Activated effector memory CD4-positive, alpha-beta T cell treated with anti-CD3 and anti-CD28 coated beads, Interleukin-2, amount 50 U/mL, for 16 hours (primary cell): ENCODE results near the gene APC2.
"Not testable (repeated sequence)": the region's sequence is repeated elsewhere in the genome, so short reads cannot be mapped to it uniquely, and the experiment has no call there.

Source experiments
- DNase-seq: peaks from one replicate; pipeline ENCODE4 v3.0.0-alpha.2; 2020

The APC2 gene

DNA sequence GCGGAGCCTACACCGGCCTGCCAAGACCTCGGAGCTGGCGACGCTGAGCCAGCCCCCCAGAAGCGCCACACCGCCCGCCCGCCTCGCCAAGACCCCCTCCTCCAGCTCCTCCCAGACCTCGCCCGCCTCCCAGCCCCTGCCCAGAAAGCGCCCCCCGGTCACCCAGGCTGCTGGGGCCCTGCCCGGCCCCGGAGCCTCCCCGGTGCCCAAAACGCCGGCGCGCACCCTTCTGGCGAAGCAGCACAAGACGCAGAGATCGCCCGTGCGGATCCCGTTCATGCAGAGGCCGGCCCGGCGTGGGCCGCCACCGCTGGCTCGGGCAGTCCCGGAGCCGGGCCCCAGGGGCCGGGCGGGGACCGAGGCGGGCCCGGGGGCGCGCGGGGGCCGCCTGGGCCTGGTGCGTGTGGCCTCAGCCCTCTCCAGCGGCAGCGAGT is 18.9 kb downstream of the APC2 start:
- DNase-seq = peak; percentile 76

DNA sequence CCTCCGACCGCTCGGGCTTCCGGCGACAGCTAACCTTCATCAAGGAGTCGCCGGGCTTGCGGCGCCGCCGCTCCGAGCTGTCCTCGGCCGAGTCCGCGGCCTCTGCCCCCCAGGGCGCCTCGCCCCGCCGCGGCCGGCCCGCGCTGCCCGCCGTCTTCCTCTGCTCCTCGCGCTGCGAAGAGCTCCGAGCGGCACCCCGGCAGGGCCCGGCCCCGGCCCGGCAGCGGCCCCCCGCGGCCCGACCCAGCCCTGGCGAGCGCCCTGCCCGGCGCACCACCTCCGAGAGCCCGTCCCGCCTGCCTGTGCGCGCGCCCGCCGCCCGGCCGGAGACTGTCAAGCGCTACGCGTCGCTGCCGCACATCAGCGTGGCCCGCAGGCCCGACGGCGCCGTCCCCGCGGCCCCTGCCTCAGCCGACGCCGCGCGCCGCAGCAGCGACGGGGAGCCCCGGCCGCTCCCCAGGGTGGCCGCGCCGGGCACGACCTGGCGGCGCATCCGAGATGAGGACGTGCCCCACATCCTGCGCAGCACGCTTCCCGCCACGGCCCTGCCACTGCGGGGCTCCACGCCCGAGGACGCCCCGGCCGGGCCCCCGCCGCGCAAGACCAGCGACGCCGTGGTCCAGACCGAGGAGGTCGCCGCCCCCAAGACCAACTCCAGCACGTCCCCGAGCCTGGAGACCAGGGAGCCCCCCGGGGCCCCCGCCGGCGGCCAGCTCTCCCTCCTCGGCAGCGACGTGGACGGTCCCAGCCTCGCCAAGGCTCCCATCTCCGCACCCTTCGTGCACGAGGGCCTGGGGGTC is 19.5 kb downstream of the APC2 start:
- DNase-seq = peak; percentile 74

DNA sequence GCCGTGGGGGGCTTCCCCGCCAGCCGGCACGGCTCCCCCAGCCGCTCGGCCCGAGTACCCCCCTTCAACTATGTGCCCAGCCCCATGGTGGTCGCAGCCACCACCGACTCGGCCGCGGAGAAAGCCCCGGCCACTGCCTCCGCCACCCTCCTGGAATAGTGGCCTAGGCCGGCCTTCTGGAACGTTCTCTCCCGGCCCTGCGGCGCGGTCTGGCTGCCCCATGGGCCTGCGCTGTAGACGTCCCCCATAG is 20.1 kb downstream of the APC2 start:
- DNase-seq = no peak

DNA sequence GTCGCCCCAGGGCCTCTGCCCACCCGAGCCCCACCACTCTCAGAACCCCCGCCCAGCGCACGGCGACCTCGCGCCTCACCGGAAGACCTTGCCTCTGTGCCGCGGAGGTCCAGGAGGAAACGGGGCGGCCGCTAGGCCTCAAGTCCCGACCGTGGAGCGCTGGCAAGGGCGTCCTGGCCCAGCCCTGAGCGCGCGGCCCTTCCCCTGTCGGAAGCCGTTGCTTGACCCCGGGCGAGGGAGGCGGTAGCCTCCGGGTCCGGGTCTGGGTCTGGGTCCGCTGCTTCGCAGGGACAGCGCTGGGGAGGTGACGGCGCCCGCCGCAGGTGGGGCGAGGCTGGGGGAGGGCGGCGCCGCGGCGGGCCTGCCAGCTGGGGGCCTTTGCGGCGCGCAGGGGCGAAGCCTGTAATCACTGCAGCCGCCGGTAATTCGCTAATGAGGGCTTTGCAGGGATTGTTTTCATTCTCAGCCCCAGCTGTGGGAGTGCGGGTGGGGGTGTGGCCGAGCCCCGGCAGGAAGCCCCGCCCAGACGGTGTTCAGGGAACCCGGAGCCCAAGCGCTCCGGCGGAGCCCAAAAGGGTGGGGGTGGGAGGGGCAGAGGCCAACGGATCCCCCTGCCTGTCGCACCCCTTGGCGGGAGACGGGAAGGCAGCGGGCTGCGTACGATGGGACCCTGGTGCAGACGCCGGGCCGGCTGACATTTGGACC is 20.5 kb downstream of the APC2 start:
- DNase-seq = peak; percentile 91

DNA sequence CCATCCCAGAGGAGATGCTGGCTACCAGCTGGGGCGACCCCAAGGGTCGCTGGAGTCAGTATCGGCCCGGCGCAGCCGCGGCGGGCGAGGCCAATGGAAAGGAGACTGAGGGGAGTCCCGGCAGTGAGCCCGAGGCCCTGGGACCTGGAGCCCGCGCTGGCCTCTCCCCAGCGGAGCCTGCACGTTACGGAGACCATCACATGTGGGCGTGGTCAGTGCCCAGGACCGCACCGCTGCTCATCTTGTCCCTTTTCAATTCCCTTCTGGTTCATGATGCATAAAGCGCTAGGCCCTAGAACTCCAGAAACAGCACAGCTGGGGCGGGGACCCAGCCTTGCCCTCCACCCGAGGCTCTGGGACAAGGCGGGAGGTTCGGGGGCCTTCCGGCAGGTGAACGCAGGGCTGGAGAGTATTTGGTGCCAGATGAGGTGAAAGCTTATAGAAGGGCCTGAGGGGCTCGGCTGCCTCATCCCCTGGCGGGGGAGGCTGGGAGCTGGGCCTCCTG is 21.1 kb downstream of the APC2 start:
- no peak for DNase-seq

DNA sequence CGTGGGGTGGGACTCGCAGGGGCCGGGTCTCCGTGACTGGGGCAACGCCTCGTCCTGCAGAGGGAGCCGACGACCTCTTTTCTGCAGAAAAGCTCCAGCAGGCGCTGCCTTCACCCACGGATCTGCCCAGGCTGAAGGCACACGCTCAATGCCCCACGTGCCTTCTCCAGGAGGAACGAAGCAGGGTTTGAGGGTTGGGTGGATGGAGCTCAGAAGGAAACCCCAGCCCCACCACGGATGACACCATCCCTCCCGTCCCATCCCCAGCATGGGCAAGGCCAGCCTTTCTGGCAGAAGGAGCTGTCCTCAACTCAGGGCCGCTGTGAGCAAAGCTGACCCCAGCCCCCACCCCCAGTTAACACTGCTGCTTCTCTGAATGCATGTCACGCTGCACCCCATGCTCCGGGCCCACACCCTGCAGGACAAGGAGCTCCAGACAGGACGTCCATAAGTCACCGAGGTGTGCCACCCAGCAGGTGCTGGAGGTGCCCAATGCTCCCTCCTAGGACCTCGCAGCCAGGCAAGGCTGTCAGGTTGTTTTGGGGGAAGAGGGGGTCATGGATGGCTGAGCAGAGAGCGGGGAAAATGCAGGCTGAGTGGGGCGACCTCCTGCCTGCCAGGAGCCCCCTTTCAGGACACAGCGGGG is 21.7 kb downstream of the APC2 start:
- no peak for DNase-seq

DNA sequence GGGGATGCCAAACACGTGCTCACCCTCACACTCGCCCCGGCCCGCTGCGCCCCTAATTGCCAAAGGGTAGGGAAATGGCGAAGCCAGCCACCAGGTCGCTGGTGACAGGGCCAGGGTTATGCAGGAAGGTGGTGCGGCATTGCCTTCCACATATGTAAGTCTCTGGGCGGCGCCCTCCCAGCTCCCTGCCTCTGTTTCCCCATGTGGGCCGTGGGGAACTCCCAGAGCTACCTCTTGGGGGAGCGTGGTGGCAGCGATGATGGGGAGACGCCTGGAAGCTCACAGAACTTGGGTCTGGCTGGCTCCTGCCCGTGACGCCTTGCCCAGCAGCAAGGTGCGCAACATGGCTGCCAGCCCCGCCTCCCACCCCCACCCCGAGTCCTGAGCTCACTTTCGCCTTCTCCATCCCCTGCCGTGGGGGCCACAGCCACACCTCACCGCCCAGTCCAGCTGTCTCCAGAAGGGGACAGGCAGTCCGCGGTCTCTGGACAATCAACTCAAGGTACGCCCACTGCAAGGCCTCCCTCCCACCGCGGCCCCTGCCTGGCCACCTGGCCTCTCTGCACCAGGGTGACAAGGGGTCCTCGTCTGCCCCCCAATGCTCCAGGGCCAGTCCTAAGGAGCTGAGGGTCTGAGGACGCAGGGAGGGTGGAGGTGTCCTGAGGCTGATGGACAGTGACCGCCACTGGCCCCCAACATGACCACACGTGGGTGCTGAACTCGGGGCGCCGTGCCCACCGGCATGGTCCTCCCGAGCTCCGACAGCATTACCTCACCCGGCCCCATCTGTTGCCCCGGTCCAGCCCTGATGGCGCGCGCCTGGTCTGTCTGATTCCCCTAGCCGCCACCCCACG is 22.5 kb downstream of the APC2 start:
- DNase-seq = no peak

DNA sequence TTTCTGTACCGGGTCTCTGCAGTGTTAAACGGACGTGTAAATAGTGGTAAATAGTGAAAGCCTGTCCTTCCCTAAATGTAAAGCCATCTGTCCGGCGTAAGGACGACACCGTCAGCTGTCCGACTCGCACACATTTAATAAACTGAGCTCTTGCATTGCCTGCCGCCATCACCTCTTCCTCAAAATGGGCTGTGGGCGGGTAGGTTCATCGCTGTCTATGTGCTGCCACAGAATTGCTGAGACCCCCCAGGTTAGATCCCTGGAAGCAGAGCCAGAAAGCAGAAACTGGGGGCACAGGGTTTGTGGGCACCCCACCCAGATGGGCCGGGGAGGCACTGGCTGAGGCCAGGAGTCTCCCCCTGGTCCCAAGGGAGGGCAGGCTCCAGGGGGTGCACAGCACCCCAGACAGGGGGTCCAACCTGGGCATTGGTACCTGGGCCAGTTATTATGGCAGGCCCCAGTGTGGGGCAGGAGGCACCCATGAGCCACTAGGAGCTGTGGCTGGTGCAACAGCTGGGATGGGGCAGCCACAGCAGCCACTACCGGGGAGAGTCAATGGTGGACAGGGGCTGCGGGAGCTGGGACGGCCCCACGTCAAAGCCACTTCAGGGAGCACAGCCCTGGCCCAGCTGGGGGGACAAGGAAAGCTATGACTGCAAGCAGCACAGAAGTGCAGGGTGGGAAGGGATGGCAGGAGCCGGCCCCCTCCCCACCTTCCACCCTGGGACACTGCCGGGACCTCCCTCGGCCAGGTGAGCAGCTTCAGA is 23.3 kb downstream of the APC2 start:
- DNase-seq = no peak

DNA sequence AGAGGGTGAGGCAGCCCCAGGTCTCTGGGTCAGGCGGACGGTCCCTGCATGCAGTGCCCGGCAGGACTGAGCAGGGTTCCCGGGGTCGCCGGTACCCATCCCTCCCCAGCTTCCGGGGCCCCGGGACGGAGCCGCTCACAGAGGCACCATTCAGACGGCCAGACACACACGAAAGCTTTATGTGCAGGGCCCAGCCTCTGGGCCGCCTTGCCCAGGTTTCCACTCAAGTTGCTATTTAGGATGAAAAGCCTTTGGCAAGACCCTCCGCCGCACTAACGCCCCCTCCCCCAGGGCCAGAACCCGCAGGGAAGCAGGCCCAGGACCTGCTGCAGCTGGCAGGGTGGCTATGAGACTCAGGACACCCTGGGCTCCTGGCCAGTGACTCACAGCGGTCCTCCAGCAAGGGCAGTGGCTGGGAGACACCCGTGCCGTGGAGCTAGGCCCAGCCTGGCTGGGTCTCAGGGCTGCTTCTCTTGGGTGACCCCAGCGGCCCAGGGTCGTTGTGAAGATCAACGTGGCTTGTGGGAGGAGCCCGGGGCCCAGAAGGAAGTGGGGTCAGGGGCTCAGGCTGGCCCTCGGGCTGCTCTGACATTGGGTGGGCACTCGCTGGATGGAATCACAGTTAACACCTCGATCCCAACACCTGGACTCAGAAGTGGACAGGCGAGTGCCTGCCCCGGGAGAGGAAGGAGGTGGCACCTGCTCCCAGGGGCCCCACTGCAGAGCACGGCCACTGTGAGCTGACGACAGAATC is 24.3 kb downstream of the APC2 start:
- DNase-seq = no peak

DNA sequence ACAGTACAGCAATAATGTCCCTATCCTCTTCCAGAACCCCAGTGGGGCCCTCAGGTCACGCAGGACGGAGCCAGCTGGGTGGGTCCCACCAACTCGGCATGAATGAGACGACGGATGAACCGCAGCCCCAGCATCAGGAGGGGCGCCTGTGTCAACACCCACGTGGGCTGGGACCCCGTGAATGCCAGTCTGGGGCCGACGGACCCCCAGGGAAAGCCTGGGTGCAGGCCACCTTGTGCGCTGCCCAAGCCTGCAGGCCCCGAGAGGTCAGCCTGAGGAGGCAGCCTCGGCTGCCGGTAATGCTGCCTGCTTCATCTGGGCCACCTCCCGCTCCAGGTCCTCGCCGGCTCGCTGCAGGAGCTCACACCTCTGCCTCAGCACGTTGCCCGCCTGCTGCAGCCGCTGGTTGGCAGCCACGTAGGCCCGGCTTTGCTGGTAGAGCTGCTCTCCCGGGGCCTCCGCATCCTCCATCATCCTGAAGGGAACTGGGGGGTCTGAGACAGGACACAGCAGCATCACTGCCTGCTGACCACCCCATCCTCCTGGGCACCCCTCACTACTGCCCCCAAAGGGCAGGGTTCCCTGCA is 24.9 kb downstream of the APC2 start:
- no peak for DNase-seq

DNA sequence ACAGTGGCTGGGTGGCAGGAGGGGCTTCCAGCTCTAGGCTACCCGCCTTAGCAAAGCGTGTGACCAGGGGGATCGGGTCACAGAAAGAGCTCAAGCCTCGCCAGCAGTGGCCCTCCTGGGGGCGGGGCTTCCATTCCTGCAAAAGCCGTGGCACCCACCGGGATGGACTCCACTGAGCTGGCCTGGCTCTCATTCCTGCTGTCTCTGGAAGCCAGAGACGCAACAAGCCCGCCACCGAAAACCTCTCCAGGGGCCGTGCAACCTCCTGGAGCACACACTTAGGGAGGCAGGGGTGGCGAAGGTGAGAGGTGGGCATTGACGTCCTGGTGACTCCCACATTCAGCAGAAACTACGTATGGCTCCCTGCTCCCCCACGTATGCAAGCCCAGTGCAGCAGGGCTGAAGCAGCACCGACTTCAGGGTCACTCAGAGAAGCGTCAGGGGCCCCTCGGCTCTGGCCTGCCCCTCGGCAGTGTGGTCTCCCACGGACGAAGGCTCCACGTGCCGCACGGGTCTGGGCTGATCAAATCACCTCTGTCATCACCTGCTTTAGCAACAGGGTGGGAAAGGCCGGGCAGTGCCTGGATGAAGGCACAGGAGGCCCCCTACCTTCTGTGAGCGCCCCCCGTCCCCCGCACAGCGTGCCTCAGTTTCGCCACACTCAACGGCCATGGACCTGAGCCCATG is 26.0 kb downstream of the APC2 start:
- no peak for DNase-seq

DNA sequence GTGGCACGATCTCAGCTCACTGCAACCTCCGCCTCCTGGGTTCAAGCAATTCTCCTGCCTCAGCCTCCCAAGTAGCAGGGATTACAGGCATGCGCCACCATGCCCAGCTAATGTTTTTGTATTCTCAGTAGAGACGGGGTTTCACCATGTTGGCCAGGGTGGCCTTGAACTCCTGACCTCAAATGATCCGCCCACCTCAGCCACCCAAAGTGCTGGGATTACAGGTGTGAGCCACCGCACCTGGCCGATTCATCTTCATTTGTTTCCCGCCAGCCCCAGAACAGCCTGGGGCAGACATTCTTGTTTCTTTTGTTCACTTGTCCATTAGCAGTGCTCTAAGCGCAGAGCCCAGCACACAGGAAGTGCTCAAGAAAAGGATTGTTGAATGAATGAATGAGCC is 27.1 kb downstream of the APC2 start:
- not testable (repeated sequence) for DNase-seq

DNA sequence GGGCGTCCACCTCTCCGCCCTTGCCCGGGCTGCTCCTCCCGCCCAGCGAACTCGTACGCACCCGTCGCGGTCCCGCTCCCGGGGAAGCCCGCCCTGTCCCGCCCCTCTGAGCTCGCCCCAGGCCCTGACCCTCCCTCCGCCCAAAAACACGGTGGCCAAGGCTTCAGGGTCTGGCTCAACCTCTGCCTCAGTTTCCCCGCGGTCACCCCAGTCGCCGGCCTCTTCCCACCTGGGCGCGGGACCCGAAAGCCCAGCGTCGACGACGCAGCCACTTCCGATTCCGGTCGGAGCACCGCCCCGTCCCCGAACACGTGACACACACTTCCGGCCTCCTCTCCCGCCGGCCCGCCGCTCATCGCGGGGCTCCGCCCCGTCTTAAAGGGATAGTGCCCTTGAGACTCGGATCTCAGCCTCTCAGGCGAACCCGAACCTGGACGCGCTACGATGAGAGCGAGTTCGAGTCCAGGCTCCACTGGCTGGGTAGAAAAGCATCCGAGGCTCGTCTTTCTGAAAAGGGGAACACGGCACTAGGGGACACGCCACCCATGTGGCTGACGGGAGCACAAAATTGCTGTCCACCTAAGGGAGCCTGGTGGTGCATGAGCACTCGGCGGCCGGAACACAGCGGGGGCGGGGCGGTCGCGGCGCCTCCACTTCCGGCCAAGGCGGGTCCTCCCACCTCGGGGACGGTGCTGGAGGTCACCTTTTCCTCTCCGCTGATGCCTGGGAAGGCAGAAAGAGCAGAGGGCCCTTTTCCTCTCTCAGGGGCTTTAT is 29.2 kb downstream of the APC2 start, which contains the start of gene C19orf25:
C19orf25 (minus strand) TSS at position 282 of the 774 bp plus-strand sequence. CDS start 312 bp downstream, outside the sequence.
- peak; percentile 97 for DNase-seq

DNA sequence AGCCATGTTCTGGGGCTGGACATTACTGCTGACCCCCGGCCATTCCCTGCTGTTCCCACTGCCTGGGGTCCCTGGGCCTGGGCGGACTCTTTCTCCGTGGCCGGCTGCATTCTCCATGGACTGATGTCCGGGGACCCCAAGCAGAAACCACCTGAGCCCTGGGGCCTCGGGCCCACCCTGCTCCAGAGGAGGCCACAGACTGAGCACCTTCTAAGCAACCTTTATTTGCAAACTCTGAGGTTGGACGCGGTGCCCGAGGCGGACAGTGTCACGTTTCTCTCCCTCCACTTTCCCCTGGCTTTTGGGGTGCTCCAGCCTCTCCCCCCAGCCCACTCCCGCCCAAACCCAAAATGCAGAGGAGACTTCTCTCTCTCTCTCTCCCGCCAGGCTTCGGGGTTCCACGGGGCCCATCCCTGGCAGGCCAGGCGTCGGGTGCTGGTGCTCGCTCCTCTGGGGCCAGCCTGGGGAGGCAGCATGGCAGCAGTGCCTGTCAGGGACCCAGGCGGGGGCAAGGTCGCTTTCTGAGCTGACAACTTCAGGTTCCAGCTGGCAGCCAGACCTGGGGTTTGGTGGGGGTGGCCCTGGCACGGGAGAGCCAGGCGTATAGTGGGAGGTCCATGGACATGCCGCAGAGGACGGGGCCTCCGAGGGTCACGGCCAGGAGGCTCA is 31.4 kb downstream of the APC2 start:
- peak; percentile 62 for DNase-seq

DNA sequence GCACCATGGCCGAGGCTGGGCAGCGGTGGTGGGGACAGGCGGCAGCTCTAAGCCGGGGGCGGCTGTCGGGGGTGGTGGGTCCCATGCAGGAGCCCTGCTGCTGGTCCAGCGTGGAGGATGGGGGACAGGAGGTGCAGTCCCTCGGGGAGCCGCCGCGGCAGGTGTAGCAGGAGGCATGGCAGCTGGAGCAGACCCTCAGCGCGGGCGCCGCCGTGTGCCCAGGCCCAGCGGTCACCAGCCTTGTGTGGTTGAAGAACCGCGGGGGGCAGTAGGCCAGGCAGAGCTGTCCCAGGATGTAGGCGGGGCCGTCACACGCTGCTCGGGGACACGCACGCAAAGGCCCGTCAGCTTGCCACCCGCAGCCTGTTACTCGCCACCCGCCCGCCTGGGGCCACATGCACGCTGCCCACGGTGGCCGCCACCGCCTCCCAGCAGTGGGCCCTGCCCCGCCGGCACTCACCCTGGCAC is 32.0 kb downstream of the APC2 start:
- DNase-seq = peak; percentile 61

DNA sequence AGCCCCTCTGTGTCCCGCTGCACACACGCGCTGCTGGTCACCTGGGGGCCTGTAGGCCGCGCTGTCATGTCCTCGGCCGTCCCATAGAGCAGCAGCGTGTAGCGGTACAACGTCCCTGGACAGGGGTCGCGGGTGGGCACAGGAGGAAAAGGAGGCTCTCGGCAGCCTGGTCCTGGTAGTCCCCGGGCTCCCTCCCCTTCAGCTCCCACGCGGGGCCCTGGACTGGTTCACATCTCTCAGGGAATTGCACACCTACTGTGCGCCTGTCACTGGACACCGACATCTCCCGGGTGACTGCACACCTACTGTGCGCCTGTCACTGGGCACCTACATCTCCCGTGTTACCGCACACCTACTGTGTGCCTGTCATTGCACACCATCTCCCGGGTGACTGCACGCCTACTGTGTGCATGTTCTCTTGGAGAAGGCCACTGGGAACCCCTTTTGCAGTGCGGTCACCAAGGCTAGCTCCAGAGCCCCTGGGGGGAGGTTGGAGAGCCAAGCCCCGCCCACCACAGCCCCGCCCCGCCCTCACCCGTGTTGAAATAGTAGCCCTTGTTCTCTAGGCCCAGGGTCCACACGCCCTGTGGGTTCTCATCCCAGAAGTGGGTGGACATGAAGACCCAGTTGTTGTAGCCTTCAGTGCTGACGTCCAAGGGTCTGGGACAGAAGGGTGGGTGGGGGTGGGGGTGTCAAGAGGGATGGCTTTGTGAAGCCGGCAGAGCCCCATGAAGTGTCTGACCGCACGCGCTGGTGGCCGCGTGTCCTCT is 32.6 kb downstream of the APC2 start:
- DNase-seq = peak; percentile 61

DNA sequence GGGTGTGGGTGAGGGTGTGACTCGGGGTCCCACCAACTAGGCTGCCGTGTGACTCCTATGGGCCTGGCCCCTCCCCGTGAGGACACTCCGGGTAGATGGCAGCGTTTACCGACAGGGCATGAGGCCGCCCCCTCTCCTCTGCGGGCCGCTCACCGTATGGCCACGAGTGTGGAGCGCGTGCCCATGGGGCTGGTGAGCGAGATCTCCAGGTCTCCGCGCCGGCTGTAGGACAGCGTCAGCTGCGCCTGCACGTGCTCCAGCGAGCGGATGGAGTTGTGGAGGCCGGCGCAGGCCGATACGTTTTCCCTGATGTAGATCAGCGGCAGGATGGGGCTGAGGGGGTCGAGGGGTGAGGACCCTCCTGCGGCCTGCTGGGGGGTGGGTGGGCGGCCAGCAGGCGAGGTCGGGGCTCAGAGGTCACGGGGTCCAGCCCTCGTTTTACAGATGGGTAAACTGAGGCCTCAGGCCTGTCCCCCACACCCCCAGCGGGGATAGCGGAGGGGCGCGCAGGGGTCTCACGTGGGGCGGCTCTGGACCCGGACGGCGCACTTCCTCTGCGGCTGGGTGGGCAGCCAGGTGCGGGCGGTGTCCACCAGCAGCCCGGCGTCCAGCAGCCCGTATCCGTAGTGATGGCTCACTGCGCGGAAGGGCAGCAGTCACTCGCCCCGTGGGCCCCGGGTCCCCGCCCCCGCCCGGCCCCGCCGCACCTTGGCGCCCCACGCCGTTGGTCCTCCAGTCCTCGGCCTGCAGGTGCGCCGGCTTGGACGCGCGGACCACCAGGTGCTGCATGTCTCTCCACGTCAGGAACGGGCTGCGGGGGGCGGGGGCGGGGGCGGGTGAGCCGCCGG is 33.4 kb downstream of the APC2 start:
- DNase-seq = no peak
